GM03348 (cell line): Measurements from ENCODE around the gene BSPH1.
"Not testable (repeated sequence)": the region's sequence is repeated elsewhere in the genome, so short reads cannot be mapped to it uniquely, and the experiment has no call there.

Experiments
- DNase-seq: peaks from one replicate; pipeline ENCODE4 v3.0.0; 2012; ENCODE audit warnings: low spot score

BSPH1 gene

GRCh38 chr19:47992070-47992469 is at the start of gene BSPH1:
Gene BSPH1, minus strand, starts transcription at chr19:47992170. Its CDS starts 89 bp downstream, at chr19:47992081.
- DNase-seq = no peak

- DNase-seq = no peak
These were observed 44.8 kb upstream of the BSPH1 start for GRCh38 chr19:48036765-48037164.

- DNase-seq = no peak
These were observed 41.6 kb upstream of the BSPH1 start for GRCh38 chr19:48033604-48034003.

- DNase-seq = no peak
These were observed 38.1 kb upstream of the BSPH1 start for GRCh38 chr19:48030073-48030472.

GRCh38 chr19:48029431-48029830 is 37.5 kb upstream of the BSPH1 start:
- DNase-seq = no peak

- no peak for DNase-seq
These were observed 33.5 kb upstream of the BSPH1 start for GRCh38 chr19:48025480-48025879.

GRCh38 chr19:48023518-48023917 is 31.5 kb upstream of the BSPH1 start:
- no peak for DNase-seq

GRCh38 chr19:48023011-48023410 is 31.0 kb upstream of the BSPH1 start:
- no peak for DNase-seq

GRCh38 chr19:48020686-48021085 is 28.7 kb upstream of the BSPH1 start:
- DNase-seq = no peak

- DNase-seq = no peak
These were observed 19.2 kb upstream of the BSPH1 start for GRCh38 chr19:48010932-48011758.

GRCh38 chr19:48006762-48007161 is 14.8 kb upstream of the BSPH1 start:
- no peak for DNase-seq

GRCh38 chr19:48004236-48004635 is 12.3 kb upstream of the BSPH1 start:
- no peak for DNase-seq

- no peak for DNase-seq
These were observed 8.9 kb upstream of the BSPH1 start for GRCh38 chr19:48000846-48001245.

GRCh38 chr19:47998800-47999199 is 6.8 kb upstream of the BSPH1 start:
- no peak for DNase-seq

- no peak for DNase-seq
These were observed 4.3 kb upstream of the BSPH1 start for GRCh38 chr19:47996230-47996727.

- DNase-seq = no peak
These were observed 2.3 kb upstream of the BSPH1 start, which contains the start of gene ELSPBP1 for GRCh38 chr19:47994209-47994802. Gene ELSPBP1, plus strand, starts transcription at chr19:47994632. Its CDS starts 14,036 bp downstream, at chr19:48008668.

GRCh38 chr19:47991191-47991808 is 670 bp downstream of the BSPH1 start:
- no peak for DNase-seq

GRCh38 chr19:47973529-47973928 is 18.4 kb downstream of the BSPH1 start:
- DNase-seq = no peak

- not testable (repeated sequence) for DNase-seq
These were observed 36.0 kb downstream of the BSPH1 start for GRCh38 chr19:47955936-47956335.

- DNase-seq = not testable (repeated sequence)
These were observed 39.8 kb downstream of the BSPH1 start for GRCh38 chr19:47952132-47952531.

- DNase-seq = not testable (repeated sequence)
These were observed 42.0 kb downstream of the BSPH1 start for GRCh38 chr19:47949852-47950521.

GRCh38 chr19:47928581-47928980 is 63.4 kb downstream of the BSPH1 start:
- not testable (repeated sequence) for DNase-seq
